Raji (cell line): Measurements from ENCODE around the gene CDC23.

Experiments
- POLR2A ChIP-seq: IDR thresholded peaks from 2 replicates; pipeline ENCODE4 v1.6.1; 2011; ENCODE audit warnings: low read depth, low read length, control low read depth; ENCODE audit not compliant: insufficient read depth

Gene CDC23

DNA sequence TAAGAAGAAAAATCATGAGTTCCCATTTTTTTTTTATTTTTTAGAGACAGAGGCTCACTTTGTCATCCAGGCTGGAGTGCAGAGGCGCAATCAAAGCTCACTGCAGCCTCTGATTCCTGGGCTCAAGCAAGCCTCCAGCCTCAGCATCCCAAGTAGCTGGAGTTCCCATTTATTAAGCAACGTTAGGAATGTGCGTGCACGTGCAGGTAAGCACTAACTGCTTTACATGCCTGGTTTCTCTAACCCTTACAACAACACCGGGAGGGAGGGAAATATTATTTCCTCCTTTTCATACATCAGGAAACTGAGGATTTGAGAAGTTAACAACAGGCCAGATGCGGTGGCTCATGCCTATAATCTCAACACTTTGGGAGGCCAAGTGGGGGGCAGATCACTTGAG lies 16.3 kb upstream of the CDC23 start:
- TF ChIP-seq POLR2A, result no peak

- TF ChIP-seq POLR2A, result no peak
Measured at GRCh38 chr5:138226910-138227309, 13.8 kb upstream of the CDC23 start.

DNA sequence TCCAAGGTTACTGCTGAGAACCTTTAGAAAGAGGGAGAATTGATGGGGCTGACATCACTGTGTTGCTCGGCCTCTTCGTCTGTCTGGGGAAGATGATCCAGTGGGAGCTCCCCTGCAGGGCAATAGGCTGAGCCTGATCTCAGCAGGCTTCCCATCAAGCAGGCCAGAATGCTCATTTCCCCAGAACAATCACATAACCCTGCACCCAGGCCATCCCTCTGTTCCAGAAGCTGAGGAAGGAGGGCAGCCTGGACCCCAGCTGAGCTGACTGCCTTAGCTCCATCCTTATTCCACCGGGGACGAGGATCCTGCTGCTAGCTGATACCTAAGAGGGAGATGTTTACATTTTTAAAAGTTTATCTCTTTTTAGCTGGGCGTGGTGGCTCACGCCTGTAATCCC lies 11.6 kb upstream of the CDC23 start:
- no peak for TF ChIP-seq POLR2A

- TF ChIP-seq POLR2A, result no peak
Measured at GRCh38 chr5:138223532-138223931, 10.4 kb upstream of the CDC23 start.

DNA sequence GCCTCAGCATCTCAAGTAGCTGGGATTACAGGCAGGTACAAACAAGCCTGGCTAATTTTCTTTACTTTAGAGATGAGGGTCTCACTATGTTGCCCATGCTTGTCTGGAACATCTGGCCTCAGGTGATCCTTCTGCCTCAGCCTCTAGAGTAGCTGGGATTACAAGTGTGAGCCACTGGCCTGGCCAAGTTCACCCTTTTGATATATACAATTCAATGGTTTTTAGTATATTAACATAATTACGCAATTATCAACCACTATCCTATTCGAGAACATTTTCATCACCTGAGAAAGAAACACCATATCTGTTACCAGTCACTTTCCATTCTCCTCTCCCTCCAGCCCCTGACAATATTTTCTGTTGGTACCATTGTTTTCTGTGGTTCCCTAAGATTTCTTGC lies 3.7 kb upstream of the CDC23 start:
- no peak for TF ChIP-seq POLR2A

DNA sequence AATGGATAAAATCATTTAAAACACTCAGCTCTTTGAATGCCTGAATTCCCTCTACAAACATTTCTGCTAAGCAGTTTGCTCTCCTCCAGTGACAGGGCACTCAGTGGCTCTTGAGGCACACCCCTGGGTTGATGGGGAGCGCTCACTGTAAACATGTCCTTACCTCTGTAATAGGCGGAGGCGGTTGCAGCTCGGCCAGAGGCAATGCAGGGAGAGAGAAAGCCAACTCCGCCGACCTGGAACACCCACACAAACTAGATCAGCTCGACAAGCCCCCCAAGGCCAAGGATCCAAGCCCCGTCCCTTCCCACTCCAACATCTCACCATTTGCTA lies 329 bp downstream of the CDC23 start:
- no peak for TF ChIP-seq POLR2A

GRCh38 chr5:138210985-138211384 lies 2.1 kb downstream of the CDC23 start:
- no peak for TF ChIP-seq POLR2A

DNA sequence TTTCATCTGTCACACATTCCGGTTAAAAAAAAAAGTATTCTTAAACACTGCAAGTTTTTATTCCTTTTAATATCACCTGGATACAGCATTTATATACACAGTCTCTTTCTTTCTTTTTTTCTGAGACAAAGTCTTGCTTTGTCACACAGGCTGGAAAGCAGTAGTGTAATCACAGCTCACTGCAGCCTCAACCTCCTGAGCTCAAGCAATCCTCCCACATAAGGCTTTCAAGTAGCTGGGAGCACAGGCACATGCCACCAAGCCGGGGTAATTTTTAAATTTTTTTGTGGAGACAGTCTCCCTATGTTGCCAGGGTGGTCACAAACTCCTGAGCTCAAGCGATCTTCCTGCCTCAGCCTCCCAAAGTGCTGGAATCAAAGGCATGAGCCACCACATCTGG lies 20.3 kb downstream of the CDC23 start:
- TF ChIP-seq POLR2A, result no peak

GRCh38 chr5:138188626-138189025 lies 24.5 kb downstream of the CDC23 start:
- TF ChIP-seq POLR2A, result no peak

DNA sequence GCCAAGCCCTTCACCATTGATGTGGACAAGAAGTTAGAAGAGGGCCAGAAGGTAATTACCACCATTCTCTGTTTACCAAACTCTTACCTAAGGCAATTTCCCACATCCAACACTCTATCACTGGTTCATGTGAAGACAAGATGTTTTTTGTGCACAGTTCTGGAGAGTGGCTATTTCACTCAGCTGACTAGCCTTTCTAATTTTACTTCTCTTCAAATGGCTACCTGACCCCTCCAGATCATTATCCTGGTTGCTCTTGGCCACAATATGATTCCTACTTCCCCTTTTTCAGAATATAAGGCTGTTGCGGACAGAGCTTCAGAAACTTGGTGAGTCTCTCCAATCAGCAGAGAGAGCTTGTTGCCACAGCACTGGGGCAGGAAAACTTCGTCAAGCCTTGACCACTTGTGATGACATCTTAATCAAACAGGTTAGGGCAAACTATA lies 27.1 kb downstream of the CDC23 start:
- TF ChIP-seq POLR2A, result no peak

DNA sequence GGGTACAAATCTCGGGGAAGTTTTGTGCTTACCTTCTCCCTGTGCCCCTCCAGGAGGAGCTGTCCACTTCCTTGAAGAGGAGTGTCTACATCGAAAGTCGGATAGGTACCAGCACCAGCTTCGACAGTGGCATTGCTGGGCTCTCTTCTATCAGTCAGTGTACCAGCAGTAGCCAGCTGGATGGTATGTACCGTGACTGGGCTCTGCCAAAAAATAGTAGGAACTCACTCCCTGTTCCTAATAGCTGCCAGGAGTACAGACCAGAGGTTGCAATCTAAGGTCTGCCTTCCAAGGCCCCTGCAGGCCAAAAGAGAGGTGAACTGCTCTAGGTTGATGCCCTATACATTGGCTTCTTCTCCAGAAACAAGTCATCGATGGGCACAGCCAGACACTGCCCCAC lies 30.3 kb downstream of the CDC23 start:
- no peak for TF ChIP-seq POLR2A

DNA sequence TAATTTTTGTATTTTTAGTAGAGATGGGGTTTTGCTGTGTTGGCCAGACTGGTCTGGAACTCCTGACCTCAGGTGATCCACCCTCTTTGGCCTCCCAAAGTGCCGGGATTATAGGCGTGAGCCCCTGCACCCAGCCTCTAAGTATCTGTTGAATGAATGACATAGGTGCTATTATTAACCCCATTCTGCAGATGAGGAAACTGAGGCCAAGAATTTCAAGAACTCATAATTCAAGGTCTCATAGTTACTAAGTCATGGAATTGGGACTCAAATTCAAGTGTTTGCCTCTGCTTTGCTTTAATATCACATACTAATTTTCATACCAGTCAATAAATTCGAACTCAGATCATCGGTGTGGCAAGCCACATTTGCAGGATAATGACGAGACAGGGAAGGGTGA lies 32.3 kb downstream of the CDC23 start:
- TF ChIP-seq POLR2A, result no peak

DNA sequence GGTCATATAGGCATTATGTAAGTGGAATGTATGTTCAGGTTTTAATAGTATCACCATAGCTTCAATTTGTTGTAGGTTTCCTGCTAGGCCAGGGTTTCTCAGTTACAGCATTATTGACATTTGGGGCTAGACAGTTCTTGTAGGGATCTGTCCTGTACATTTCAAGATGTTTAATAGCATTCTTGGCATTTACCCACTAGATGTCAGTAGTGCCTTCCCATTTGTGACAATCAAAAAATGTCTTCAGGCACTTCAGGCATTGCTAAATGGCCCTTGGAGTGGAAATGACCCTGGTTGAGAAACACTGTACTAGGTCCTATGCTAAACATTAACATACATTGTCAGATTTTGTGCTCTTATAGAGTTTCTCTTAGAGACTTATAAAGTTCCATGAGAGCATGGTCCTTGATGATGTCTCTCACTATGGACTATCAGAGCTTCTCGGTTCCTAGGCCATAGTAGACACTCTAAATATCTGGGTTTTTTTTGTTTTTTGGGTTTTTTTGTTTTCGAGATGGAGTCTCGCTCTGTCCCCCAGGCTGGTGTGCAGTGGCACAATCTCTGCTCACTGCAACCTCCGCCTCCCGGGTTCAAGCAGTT lies 32.8 kb downstream of the CDC23 start:
- TF ChIP-seq POLR2A, result no peak

DNA sequence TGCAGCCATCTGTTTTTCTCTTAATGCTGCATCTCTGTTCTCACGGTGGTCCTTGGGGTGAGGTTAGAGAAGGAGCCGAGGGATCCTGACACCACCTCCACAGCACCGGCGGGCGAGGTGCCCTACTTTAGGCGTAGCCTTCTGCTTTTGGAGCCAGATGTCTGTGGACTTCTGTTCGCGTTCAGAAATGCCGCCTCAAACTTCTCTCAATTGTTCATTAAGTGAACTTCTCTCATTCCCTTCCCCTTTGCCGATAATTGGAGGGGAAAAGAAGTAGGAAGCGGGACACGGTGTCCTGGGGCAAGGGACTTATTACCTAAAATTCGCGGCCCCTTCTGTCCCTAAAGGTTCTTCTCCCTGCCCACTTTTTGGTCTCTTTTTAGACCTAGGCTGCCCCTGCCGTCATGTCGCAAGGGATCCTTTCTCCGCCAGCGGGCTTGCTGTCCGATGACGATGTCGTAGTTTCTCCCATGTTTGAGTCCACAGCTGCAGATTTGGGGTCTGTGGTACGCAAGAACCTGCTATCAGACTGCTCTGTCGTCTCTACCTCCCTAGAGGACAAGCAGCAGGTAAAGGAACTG lies 33.8 kb downstream of the CDC23 start:
- no peak for TF ChIP-seq POLR2A

DNA sequence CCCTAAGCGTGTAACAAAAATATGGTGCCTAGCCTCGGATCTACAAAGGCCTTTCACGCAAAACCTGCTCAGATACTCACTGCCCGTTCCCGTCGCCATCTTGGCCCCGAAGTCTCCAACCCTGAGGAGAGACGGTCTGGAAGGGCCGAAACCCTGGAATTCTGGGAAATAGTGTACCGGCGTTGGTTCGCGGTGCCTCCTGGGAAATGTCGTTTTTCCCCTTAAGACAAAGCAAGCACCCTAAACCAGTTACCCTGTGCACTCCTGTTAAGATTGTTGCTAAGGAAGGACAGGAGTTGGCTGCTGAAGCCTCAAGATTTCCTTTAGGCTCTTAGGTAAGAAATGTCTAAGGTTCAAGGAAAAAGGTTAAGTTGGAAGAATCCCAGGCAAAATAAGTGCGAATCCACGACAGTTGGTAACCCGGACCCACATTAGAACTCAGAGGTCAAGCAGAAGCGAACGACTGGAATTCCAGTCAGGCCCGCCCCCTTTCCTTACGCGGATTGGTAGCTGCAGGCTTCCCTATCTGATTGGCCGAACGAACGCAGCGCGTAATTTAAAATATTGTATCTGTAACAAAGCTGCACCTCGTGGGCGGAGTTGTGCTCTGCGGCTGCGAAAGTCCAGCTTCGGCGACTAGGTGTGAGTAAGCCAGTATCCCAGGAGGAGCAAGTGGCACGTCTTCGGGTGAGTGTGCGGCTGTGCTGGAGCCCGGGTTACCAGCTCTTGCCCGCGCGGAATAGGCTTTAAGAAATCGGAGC lies 34.4 kb downstream of the CDC23 start, which contains the start of the genes BRD8 and KIF20A:
BRD8 (minus strand) TSS at position 115 of the 761 bp plus-strand sequence; CDS start at position 99, 16 bp downstream.
KIF20A (plus strand) TSS at position 597 of the 761 bp plus-strand sequence. CDS start 569 bp downstream, outside the sequence.
- peak; percentile 78 for TF ChIP-seq POLR2A

DNA sequence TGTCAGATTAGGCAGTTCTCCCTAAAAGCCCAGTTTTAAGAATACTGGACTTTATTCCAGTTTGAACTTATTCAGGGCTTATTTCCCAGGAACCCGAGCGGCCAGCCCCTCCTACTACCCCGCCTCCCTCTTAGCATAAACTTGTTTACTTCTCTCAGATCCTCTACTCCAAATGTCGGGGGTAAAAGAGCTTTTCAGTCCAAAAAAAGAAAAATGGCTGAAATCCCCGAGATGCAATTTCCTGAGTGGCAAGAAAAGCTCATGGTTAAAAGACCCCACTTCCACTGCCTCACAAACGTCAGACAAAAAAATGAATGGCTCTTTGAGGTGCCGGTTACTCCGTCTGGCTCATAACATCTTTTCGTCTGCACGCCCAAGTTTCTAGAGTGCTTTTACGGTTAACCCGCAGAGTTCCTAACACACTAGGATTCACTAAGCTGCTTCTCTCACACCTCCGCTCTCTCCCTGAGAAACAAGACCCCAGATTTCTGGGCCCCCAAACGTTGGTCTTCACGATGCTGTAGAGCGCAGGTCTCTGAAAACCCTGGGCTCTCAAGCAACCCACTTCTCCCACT lies 35.1 kb downstream of the CDC23 start:
- TF ChIP-seq POLR2A, result no peak
